Stimulated activated CD4-positive, alpha-beta T cell treated with anti-CD3 and anti-CD28 coated beads, Interleukin-15, amount 100 ng/mL, for 24 hours (primary cell): Measurements from ENCODE around the gene USP15.

Experiments used
- DNase-seq: peaks from one replicate; pipeline ENCODE4 v3.0.0-alpha.2; 2020

USP15 gene

GRCh38 chr12:62259993-62260732 lies at the start of gene USP15:
TSS of gene USP15 (plus strand) at chr12:62260404. CDS start at chr12:62260415, 11 bp downstream.
- DNase-seq, result peak; percentile 96

GRCh38 chr12:62210422-62210821 lies 49.8 kb upstream of the USP15 start:
- DNase-seq, result peak; percentile 52

- DNase-seq, result no peak
Measured at GRCh38 chr12:62211510-62211909, 48.7 kb upstream of the USP15 start.

GRCh38 chr12:62214846-62215245 lies 45.4 kb upstream of the USP15 start:
- DNase-seq, result no peak

- no peak for DNase-seq
Measured at GRCh38 chr12:62215506-62215905, 44.7 kb upstream of the USP15 start.

- no peak for DNase-seq
Measured at GRCh38 chr12:62217466-62218194, 42.6 kb upstream of the USP15 start.

- DNase-seq, result no peak
Measured at GRCh38 chr12:62221107-62221506, 39.1 kb upstream of the USP15 start.

- no peak for DNase-seq
Measured at GRCh38 chr12:62224601-62225000, 35.6 kb upstream of the USP15 start.

GRCh38 chr12:62227091-62227490 lies 33.1 kb upstream of the USP15 start:
- DNase-seq, result no peak

- no peak for DNase-seq
Measured at GRCh38 chr12:62230652-62231051, 29.6 kb upstream of the USP15 start.

GRCh38 chr12:62232143-62232729 lies 28.0 kb upstream of the USP15 start:
- no peak for DNase-seq

GRCh38 chr12:62233805-62234204 lies 26.4 kb upstream of the USP15 start:
- DNase-seq, result no peak

GRCh38 chr12:62239571-62239970 lies 20.6 kb upstream of the USP15 start:
- DNase-seq, result no peak

- no peak for DNase-seq
Measured at GRCh38 chr12:62247281-62248045, 12.7 kb upstream of the USP15 start.

GRCh38 chr12:62248873-62249272 lies 11.3 kb upstream of the USP15 start:
- no peak for DNase-seq

GRCh38 chr12:62249419-62249818 lies 10.8 kb upstream of the USP15 start:
- DNase-seq, result no peak

GRCh38 chr12:62250671-62251608 lies 9.3 kb upstream of the USP15 start:
- DNase-seq, result no peak

GRCh38 chr12:62251609-62251958 lies 8.6 kb upstream of the USP15 start:
- no peak for DNase-seq

GRCh38 chr12:62252576-62252975 lies 7.6 kb upstream of the USP15 start:
- DNase-seq, result no peak

- DNase-seq, result no peak
Measured at GRCh38 chr12:62254967-62255366, 5.2 kb upstream of the USP15 start.

- DNase-seq, result peak; percentile 81
Measured at GRCh38 chr12:62256408-62257096, 3.7 kb upstream of the USP15 start.

- DNase-seq, result no peak
Measured at GRCh38 chr12:62258231-62258630, 2.0 kb upstream of the USP15 start.
